K562 (cell line): ENCODE results near the gene ANKRD11. TPM values are rescaled to one million over a fixed set of nuclear protein-coding genes. Genes with fewer than 3 reads are reported as not detected.
A peak's percentile ranks its signal among the peaks of the same experiment; 100 is the strongest.

ENCODE experiments used
- ATAC-seq: fragments of 200-7000 bp; cut with Tn5 transposase; 3 replicates; pipeline ENCODE4 v1.9.1; 2020; ENCODE audit warnings: moderate library complexity
- BruUV-seq: library from RNA; stranded (reverse); fragments of 400-500 nt; replicated peaks from 2 replicates; lab custom pipeline; 2021; lab: Mats Ljungman, UMichigan
- CTCF ChIA-PET: fragments of 300-600 bp; formaldehyde crosslinking; extraction: SDS; loops from one replicate; lab custom pipeline; 2021; ENCODE audit warnings: low intra/inter-chr PET ratio; lab: Yijun Ruan, JAX
- POLR2A ChIA-PET: fragments of 300-600, 350-650 bp; sonication (Branson Sonifier 250); formaldehyde crosslinking; extraction: SDS; loops from one replicate; lab custom pipeline; 2021; ENCODE audit warnings: antibody characterized with exemption, inconsistent platforms; lab: Yijun Ruan, JAX
- DNase-seq, 4 experiments: peaks; one replicate each; pipeline versions ENCODE4 v3.0.0 to v3.0.0-alpha.2; 2011 to 2018; ENCODE audit warnings: low spot score in 3 of 4, mixed read lengths in 3 of 4; ENCODE audit errors: extremely low read depth in 1 of 4
- FAIRE-seq: peaks from 2 replicates; lab custom pipeline; 2011; peaks lifted over from hg19 to GRCh38; lab: Jason Lieb, UNC
- H2AFZ ChIP-seq: 2 replicates; pipeline ENCODE4 v1.6.0; 2011; ENCODE audit warnings: low read depth, low read length, control low read depth, inconsistent platforms
- H3K27ac ChIP-seq: fragments of 200-600 bp; 3 replicates; pipeline ENCODE4 v1.8.0; 2011; ENCODE audit warnings: low read depth, mild to moderate bottlenecking, control low read depth, inconsistent platforms, low read length, moderate library complexity, mixed read lengths; ENCODE audit errors: extremely low read depth
- H3K27me3 ChIP-seq, 2 experiments: fragments of 300-600 bp in 1 of 2; 2 replicates in 1 of 2; 3 replicates in 1 of 2; pipeline versions ENCODE4 v1.6.0 to v1.8.0; 2011; ENCODE audit warnings: inconsistent platforms in 2 of 2, low read length in 2 of 2, mild to moderate bottlenecking in 1 of 2, mixed read lengths in 1 of 2, moderate library complexity in 1 of 2; ENCODE audit not compliant: control insufficient read depth in 2 of 2, insufficient read depth in 2 of 2
- H3K36me3 ChIP-seq: fragments of 300-600 bp; 3 replicates; pipeline ENCODE4 v1.8.0; 2011; ENCODE audit warnings: mild to moderate bottlenecking, low read length, inconsistent platforms; ENCODE audit not compliant: control insufficient read depth, insufficient read depth
- H3K4me1 ChIP-seq, 2 experiments: fragments of 200-600 bp in 1 of 2; replicated peaks in 1 of 2; 2 replicates in 1 of 2; 3 replicates in 1 of 2; pipeline versions ENCODE4 v1.5.1 to v1.8.0; 2011; ENCODE audit warnings: inconsistent platforms in 2 of 2, low read length in 2 of 2, mild to moderate bottlenecking in 1 of 2, mixed read lengths in 1 of 2, moderate library complexity in 1 of 2; ENCODE audit not compliant: control insufficient read depth in 2 of 2, insufficient read depth in 2 of 2
- H3K4me2 ChIP-seq: 2 replicates; pipeline ENCODE4 v1.6.1; 2011; ENCODE audit warnings: low read length, control low read depth, inconsistent platforms, mixed read lengths; ENCODE audit not compliant: insufficient read depth
- H3K4me3 ChIP-seq: fragments of 200-600 bp; sonication (generic), shearing (Covaris generic); 2 replicates; pipeline ENCODE4 v1.5.1; 2016; ENCODE audit warnings: control low read depth, inconsistent platforms
- H3K79me2 ChIP-seq: fragments of 200-600 bp; 3 replicates; pipeline ENCODE4 v1.8.0; 2011; ENCODE audit warnings: low read length, inconsistent platforms; ENCODE audit not compliant: control insufficient read depth, insufficient read depth
- H3K9ac ChIP-seq, 2 experiments: 2 replicates each; pipeline versions ENCODE4 v1.6.0 to v1.6.1; 2011; ENCODE audit warnings: low read depth in 2 of 2, low read length in 2 of 2, control low read depth in 1 of 2, inconsistent platforms in 1 of 2, mild to moderate bottlenecking in 1 of 2, mixed read lengths in 1 of 2; ENCODE audit not compliant: insufficient read depth in 1 of 2
- H3K9me1 ChIP-seq: one replicate; pipeline ENCODE4 v1.6.0; 2011; ENCODE audit warnings: inconsistent platforms, mild to moderate bottlenecking, low read length, moderate library complexity; ENCODE audit not compliant: control insufficient read depth, insufficient read depth
- H3K9me3 ChIP-seq: replicated peaks from 2 replicates; pipeline ENCODE4 v1.5.1; 2011; ENCODE audit warnings: low read depth, low read length, inconsistent platforms; ENCODE audit not compliant: control insufficient read depth, insufficient read depth
- H4K20me1 ChIP-seq: replicated peaks from 2 replicates; pipeline ENCODE4 v1.6.1; 2011; ENCODE audit warnings: low read length, inconsistent platforms, mixed read lengths; ENCODE audit not compliant: control insufficient read depth, insufficient read depth
- RBM22 ChIP-seq: fragments of 200-400 bp; formaldehyde crosslinking; IDR thresholded peaks from 2 replicates; pipeline ENCODE4 v1.6.1; 2018; ENCODE audit warnings: low read length, low read depth; ENCODE audit not compliant: poor library complexity, severe bottlenecking
- TAF1 ChIP-seq: IDR thresholded peaks from 2 replicates; pipeline ENCODE4 v1.6.1; 2011; ENCODE audit warnings: mild to moderate bottlenecking, low read length, moderate library complexity; ENCODE audit not compliant: insufficient read depth, control insufficient read depth, severe bottlenecking; ENCODE audit errors: extremely low read depth
- ZBTB11 ChIP-seq, 3 experiments: fragments of 200-800 bp in 1 of 3; fragments of 250-450 bp in 1 of 3; fragments of 450-650 bp in 1 of 3; sonication (Bioruptor Pico) in 1 of 3; sonication (Bioruptor generic) in 1 of 3; formaldehyde crosslinking in 1 of 3; IDR thresholded peaks; 2 replicates each; pipeline versions ENCODE4 v1.6.1 to v1.8.0; 2016 to 2022; ENCODE audit warnings: mild to moderate bottlenecking in 2 of 3, missing genetic modification characterization in 2 of 3, missing compliant biosample characterization in 1 of 3, moderate library complexity in 1 of 3
- whole genome bisulfite sequencing: fragments of 100-300 bp; shearing (Covaris generic); methylation state at CpG from one replicate; pipeline ENCODE4 v1.1.6; 2016; ENCODE audit warnings: low coverage, mixed read lengths; ENCODE audit not compliant: insufficient coverage; ENCODE audit errors: missing lambda C conversion rate; 5-methylcytosine and 5-hydroxymethylcytosine counted together
- in situ Hi-C: fragments of 300-500 bp; cut with MboI; formaldehyde crosslinking; loops from 4 replicates; pipeline ENCODE4 v1.15.0; 2018; ENCODE audit warnings: inconsistent platforms, mixed read lengths
- intact Hi-C: fragments of 100-400 bp; cut with micrococcal nuclease; formaldehyde crosslinking; loops from 2 replicates; pipeline ENCODE4 v1.14.2; 2022
- polyA plus RNA-seq, 8 experiments: library from polyadenylated mRNA; depleted of rRNA in 4 of 8; stranded (reverse) in 5 of 8; unstranded in 3 of 8; fragments of >200 nt; fragmentation: Nextera tagmentation in 2 of 8; fragmentation: Illumina TruSeq in 1 of 8; extraction: Ambion mirVana in 2 of 8; extraction: Trizol in 1 of 8; gene quantifications; 2 replicates each; pipeline versions ENCODE4 v1.2.1 to v1.2.3, GENCODE V29; 2011 to 2014; ENCODE audit warnings: inconsistent platforms in 1 of 8, missing spikeins in 1 of 8
- total RNA-seq, 7 experiments: library from RNA; depleted of rRNA in 6 of 7; stranded (reverse); fragments of >200 nt in 6 of 7; fragmentation: Illumina TruSeq in 2 of 7; extraction: Trizol in 2 of 7; gene quantifications; 2 replicates each; pipeline versions ENCODE4 v1.2.1 to v1.2.3, GENCODE V29; 2011 to 2021; ENCODE audit warnings: low replicate concordance in 1 of 7

ANKRD11 gene
- total and polyA plus RNA-seq, 9 of the 15 experiments (the other 6 are each of a cell fraction or from before 2014, with no cell fraction given): 4.7 to 126 (median 31.7) TPM

DNA sequence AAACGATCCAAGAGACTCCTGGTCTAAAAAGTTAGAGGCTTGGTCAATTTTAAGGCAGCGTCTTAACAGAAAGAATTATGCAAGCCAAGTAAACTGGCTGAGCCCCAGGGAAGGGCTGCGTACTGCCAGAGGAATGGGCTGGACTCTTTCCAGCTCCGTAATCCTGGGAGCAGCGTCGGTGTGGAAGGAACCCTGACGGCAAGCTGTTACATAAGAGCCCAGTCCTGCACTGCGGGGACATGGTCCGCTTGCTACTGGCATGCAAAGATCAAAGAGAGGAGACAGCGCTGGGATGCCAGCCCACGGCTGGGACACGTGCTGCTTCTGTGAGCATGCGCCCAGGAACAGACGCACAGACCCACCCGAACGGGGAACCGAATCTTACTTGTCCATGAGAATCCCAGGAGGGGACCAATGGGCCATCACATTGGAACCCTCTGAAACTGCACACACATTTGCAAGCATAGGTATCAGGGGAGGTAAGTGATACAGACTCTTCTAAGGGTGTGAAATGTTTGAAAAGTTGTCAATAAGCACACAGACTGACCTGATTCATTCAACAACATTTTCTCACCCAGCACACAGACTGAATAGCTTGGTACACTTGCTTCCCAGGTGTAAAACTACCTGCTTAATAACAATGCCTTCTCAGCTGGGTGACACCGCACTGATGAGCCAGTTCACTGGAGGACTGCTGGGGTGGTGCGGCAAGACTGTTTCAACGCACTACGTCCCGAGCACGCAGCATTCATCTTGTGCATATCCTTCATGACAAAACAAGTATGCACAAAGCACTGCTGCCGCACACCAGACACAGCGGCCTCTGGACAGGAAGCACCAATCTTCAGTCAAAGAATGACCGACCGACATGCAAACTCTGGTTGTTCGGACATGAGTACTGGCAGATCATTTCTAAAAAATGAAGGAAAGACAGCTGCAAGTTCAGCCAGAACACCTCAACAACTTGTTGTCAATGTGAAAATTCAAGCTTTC is 94.9 kb downstream of the ANKRD11 start:
- Histone ChIP-seq H2AFZ (no peak overlapping the region), H3K4me2 (no peak overlapping the region), H3K9me3 (0 out of 2 replicates have a peak, but pooled peaks cover 2% of the 10 kb centered on the region), H3K27ac (no peak overlapping the region), H3K4me3 (no peak overlapping the region), H3K36me3 (peaks cover 54% of the 10 kb centered on the region; the same call in 2 of the 3 replicates), H4K20me1 (peaks cover 45% of the 10 kb centered on the region), H3K79me2 (peaks cover 89% of the 10 kb centered on the region), H3K27me3 (no peaks in the 10 kb centered on the region), H3K9ac (0 out of 4 replicates have a peak overlapping the region, but pooled peaks of 1 of the 2 experiments have one; percentile 13), H3K9me1 (no peaks in the 10 kb centered on the region), H3K4me1 (peaks cover 0 to 14% of the 10 kb centered on the region in 2 experiments; a peak in 1 of 5 replicates)
- FAIRE-seq (no peak), ATAC-seq (no peak; the same call in 2 of the 3 replicates), DNase-seq (no peak)
- in situ Hi-C loops: no loop called here
- 88% methylated on average over 26 of the region's 28 CpGs for WGBS
- ChIA-PET POLR2A (interaction anchor here (0.6 to 0.8 kb wide), 2 partner anchors 31 to 42 kb away, joined by 4 to 5 read pairs; no protein-coding TSS in a partner anchor), CTCF (no interaction called here)
- TF ChIP-seq TAF1: no peak
- 0 out of 6 replicates have a peak, but pooled peaks of 1 of the 3 experiments have one; percentile 19 for TF ChIP-seq ZBTB11 (CRISPR knock-in tag; IDR thresholded peaks at IDR 0.05)
- peak; percentile 45 for TF ChIP-seq RBM22
- intact Hi-C loops: no loop called here
- no TSS peak for BruUV-seq
